Left ventricle myocardium inferior (tissue), 1 donor: ENCODE measurements around the gene INTS2. TPM values are rescaled to one million over a fixed set of nuclear protein-coding genes. Genes with fewer than 3 reads are reported as not detected.

Experiments used
- DNase-seq: peaks from one replicate; pipeline ENCODE4 v3.0.0-alpha.2; 2020
- H3K27ac ChIP-seq: fragments of 200-600 bp; replicated peaks from 2 replicates; pipeline ENCODE4 v1.8.0; 2021
- H3K27me3 ChIP-seq: fragments of 200-600 bp; 2 replicates; pipeline ENCODE4 v1.8.0; 2021; ENCODE audit warnings: low read depth
- H3K36me3 ChIP-seq: fragments of 200-600 bp; 2 replicates; pipeline ENCODE4 v1.8.0; 2021
- H3K4me1 ChIP-seq: fragments of 200-600 bp; 2 replicates; pipeline ENCODE4 v1.8.0; 2021
- H3K4me3 ChIP-seq: fragments of 200-600 bp; 2 replicates; pipeline ENCODE4 v1.8.0; 2021; ENCODE audit warnings: mild to moderate bottlenecking, moderate library complexity
- H3K9me3 ChIP-seq: fragments of 200-600 bp; replicated peaks from 2 replicates; pipeline ENCODE4 v1.8.0; 2021
- intact Hi-C: fragments of 100-400 bp; cut with micrococcal nuclease; formaldehyde crosslinking; loops from one replicate; pipeline ENCODE4 v1.11.0; 2022
- total RNA-seq: library from RNA; stranded (reverse); fragmentation: NEBNext Ultra II Directional; extraction: Animal tissue kit (Norgen Biotek cat#: 25700); gene quantifications from one replicate; pipeline ENCODE4 v1.2.1, GENCODE V29; 2021
- TF ChIP-seq, protein P1 (sequence below): fragments of 200-600 bp; IDR thresholded peaks from 2 replicates; pipeline ENCODE4 v1.8.0; 2021; ENCODE audit warnings: antibody characterized with exemption, mild to moderate bottlenecking, borderline replicate concordance
- donor health status: DM: no; HTN: yes; CAD: no; lungs with severe emphysema.

INTS2 gene
- total RNA-seq, 1 donor from 2014 or later = 10.9 TPM

- no peaks in the 10 kb centered on the region for H3K27me3 ChIP-seq
- no peaks in the 10 kb centered on the region for H3K4me1 ChIP-seq
- no peaks in the 10 kb centered on the region for H3K9me3 ChIP-seq
- TF ChIP-seq, protein P1, sequence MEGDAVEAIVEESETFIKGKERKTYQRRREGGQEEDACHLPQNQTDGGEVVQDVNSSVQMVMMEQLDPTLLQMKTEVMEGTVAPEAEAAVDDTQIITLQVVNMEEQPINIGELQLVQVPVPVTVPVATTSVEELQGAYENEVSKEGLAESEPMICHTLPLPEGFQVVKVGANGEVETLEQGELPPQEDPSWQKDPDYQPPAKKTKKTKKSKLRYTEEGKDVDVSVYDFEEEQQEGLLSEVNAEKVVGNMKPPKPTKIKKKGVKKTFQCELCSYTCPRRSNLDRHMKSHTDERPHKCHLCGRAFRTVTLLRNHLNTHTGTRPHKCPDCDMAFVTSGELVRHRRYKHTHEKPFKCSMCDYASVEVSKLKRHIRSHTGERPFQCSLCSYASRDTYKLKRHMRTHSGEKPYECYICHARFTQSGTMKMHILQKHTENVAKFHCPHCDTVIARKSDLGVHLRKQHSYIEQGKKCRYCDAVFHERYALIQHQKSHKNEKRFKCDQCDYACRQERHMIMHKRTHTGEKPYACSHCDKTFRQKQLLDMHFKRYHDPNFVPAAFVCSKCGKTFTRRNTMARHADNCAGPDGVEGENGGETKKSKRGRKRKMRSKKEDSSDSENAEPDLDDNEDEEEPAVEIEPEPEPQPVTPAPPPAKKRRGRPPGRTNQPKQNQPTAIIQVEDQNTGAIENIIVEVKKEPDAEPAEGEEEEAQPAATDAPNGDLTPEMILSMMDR = no peak
- H3K27ac ChIP-seq = no peak overlapping the region
- DNase-seq = no peak
- no peak overlapping the region for H3K4me3 ChIP-seq
- peaks cover 88% of the 10 kb centered on the region for H3K36me3 ChIP-seq
- intact Hi-C loops = no loop called here
Observed at GRCh38 chr17:61884864-61885263, 42.9 kb downstream of the INTS2 start.

- H3K9me3 ChIP-seq = no peaks in the 10 kb centered on the region
- H3K27me3 ChIP-seq = no peaks in the 10 kb centered on the region
- H3K4me3 ChIP-seq = no peak overlapping the region
- TF ChIP-seq, protein P1 = no peak
- H3K27ac ChIP-seq = no peak overlapping the region
- intact Hi-C loops = no loop called here
- peaks cover 76% of the 10 kb centered on the region for H3K36me3 ChIP-seq
- H3K4me1 ChIP-seq = no peaks in the 10 kb centered on the region
- no peak for DNase-seq
Observed at GRCh38 chr17:61880589-61881102, 47.1 kb downstream of the INTS2 start.

- no peaks in the 10 kb centered on the region for H3K9me3 ChIP-seq
- H3K27me3 ChIP-seq = no peaks in the 10 kb centered on the region
- TF ChIP-seq, protein P1 = no peak
- H3K27ac ChIP-seq = no peak overlapping the region
- H3K4me3 ChIP-seq = no peak overlapping the region
- H3K4me1 ChIP-seq = no peaks in the 10 kb centered on the region
- peaks cover 79% of the 10 kb centered on the region for H3K36me3 ChIP-seq
- intact Hi-C loops = no loop called here
- DNase-seq = no peak
Observed at GRCh38 chr17:61878984-61879612, 48.7 kb downstream of the INTS2 start.

DNA sequence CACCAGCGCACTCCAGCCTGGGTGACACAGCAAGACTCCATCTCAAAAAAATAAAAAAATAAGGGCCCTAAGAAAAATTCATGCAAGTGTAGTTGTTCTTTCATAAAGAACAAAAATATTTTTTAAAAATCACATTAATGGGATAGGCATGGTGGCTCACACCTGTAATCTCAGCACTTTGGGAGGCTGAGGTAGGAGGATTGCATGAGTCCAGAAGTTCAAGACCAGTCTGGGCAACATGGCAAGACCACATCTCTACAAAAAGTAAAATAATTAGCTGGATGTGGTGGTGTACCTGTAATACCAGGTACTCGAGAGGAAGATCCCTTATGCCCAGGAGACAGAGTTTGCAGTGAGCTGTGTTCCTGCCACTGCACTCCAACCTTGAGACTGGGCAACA lies 49.3 kb downstream of the INTS2 start:
- intact Hi-C loops = no loop called here
- Histone ChIP-seq H3K36me3 (peaks cover 79% of the 10 kb centered on the region), H3K4me3 (no peak overlapping the region), H3K27me3 (no peaks in the 10 kb centered on the region), H3K9me3 (no peaks in the 10 kb centered on the region), H3K27ac (no peak overlapping the region), H3K4me1 (no peaks in the 10 kb centered on the region)
- DNase-seq = no peak
- TF ChIP-seq, protein P1 = no peak

- DNase-seq = no peak
- H3K27ac ChIP-seq = no peak overlapping the region
- no peaks in the 10 kb centered on the region for H3K9me3 ChIP-seq
- TF ChIP-seq, protein P1 = no peak
- H3K27me3 ChIP-seq = no peaks in the 10 kb centered on the region
- no peaks in the 10 kb centered on the region for H3K4me1 ChIP-seq
- intact Hi-C loops = no loop called here
- peaks cover 73% of the 10 kb centered on the region for H3K36me3 ChIP-seq
- H3K4me3 ChIP-seq = no peak overlapping the region
Observed at GRCh38 chr17:61877837-61878236, 49.9 kb downstream of the INTS2 start.
